Epithelial cell of prostate (primary cell): ENCODE data around the gene MOB3B.
"Not testable (repeated sequence)": the region's sequence is repeated elsewhere in the genome, so short reads cannot be mapped to it uniquely, and the experiment has no call there.

Source experiments
- DNase-seq: peaks from one replicate; pipeline ENCODE4 v3.0.0-alpha.2; 2011; ENCODE audit warnings: low read depth, low spot score
- H3K27ac ChIP-seq: fragments of 450-650 bp; 2 replicates; pipeline ENCODE4 v1.5.1; 2017; ENCODE audit warnings: mild to moderate bottlenecking

Gene MOB3B

DNA sequence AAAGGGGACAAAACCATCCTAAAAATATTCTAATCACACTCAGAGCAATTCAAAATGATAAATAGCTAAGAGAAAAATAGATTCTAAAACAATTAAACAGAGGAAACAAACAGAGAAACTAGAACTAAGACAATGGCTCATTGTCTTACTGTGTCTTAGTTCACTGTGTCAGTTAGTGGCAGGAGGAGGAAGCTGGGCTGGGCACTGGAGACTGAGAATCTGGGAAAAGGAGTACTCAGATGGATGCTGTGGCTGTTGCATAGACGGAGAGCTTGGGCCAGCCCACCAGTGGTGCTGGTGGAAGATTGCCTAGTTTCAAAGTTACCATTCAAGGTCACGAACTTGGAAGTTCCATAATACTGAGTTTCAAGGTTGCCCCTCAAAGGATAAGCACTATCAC lies 100.2 kb downstream of the MOB3B start:
- DNase-seq = no peak
- H3K27ac ChIP-seq = no peak overlapping the region

DNA sequence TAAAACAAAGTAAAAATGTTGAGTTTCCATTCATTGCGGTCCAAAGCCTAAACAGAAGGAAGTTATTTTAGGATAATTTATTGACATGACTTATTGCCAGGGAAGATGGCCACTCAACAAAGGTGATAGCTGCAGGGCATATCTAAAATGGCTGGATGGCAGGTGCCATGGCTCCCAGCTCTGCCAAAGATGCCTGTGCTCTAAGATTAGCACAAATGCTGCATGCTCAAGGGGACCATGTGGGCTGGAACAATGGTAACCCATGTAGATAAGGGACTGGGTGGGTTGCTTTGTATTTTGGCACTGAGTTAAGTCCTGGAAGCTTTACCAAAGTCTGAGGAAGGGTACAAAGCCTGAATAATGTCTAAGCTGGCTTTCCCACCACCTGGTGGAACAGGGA lies 101.1 kb downstream of the MOB3B start:
- no peak for DNase-seq
- peak overlapping the region; percentile 81 for H3K27ac ChIP-seq

- DNase-seq = peak; percentile 75
- peak overlapping the region; percentile 81 for H3K27ac ChIP-seq
Observed at GRCh38 chr9:27427272-27427643, 102.4 kb downstream of the MOB3B start.

DNA sequence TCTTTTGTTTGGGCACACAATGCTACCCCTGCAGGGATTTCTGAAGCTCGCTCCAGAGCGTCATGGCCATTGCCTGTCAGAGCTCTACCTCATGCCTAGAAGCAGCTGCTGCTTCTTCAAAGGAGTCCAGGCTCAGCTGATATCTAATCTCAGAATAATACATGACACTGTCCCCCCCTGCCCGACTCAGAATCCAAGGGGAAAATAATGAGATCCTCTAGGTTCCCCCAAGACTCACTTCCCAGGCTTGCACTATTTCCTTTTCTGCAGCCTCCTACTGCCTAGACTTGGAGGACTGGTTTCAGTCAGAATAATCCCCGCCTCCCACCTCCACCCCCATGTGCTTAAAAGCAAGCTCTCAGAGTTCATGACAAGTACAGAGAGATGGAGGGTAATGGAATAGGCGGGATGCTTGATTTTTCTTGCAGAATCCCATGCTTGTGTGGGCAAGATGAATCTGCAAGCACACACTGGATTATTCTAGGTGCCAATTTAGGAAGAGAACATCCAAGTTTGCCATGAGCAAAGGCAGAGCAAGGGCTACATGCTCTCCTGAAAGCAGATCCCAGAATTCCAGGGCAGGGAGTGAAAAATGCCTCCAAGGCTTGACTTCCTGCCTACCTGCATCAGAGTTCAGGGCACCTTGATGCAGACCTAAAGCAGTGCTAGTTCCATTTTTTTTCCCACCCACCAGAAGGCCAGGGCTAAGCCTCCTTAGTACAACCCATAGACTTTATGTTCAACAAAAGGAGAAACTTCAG lies 102.9 kb downstream of the MOB3B start:
- DNase-seq = no peak
- peak overlapping the region; percentile 81 for H3K27ac ChIP-seq

DNA sequence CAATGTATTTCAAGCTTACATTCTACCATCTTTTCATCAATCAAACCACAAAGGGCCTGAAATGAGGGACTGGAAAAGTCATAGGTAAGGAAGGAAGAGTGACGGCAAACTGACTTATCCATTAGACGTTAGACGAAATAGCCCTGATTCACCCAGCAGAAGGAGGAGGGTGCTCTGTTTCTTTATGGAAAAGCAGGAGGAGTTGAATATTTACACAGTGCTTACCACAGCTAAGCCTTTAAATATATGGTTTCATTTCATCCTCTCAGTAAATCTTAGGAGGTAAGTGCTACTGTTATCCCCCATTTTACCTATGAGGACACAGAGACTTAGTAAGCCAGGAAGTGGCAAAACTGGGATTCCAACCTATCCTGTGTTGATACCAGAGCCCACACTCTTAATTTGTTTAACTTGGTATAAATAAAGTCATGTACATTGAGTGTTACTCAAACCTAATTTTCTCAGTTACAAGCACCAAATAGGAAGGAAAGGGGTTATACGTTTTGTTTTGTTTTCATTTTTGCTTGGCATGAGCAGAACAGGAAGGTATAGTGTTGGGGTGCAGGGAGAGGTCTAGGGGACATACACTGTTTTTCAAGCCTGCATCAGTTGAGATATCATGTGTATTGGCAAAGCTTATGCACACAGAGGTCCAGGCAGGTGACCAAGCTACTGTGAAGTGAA lies 103.6 kb downstream of the MOB3B start:
- H3K27ac ChIP-seq = peak overlapping the region; percentile 81
- no peak for DNase-seq

DNA sequence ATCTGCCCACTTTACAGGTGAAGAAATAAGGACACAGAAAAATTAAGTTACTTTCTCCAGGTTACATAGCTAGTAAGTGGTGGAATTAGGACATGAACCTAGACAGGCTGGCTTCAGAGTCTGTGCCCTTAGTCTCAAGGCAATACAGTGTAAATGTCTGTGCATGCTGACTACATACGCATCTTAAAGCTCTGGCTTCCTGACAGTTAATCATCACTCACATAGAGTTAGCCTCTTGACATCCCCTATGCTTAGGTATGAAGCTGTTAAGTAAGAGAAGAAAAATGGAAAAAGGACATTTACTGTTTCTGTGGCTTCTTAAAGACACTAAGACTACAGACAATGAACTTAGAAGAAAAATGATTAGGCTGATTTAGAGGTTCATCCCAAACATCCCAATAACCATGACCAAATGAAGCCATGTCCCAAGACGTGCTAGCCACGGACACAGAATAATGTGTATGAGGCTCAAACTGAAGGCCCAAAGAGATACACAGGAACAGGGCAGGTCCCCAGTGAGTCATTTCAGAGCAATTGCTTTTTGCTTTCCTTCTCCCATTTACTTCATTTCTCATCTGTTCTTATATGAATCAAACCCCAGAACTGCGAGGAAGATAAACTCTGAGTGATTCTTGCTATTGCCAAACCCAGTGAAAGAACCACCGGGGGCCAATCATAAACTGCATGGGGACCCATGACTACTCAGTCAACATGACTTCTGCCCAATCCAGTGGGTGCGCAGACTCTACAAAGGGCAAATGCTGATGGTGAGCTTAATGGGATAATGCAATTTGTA lies 105.5 kb downstream of the MOB3B start:
- DNase-seq = no peak
- H3K27ac ChIP-seq = peak overlapping the region; percentile 81

- no peak for DNase-seq
- peak overlapping the region; percentile 81 for H3K27ac ChIP-seq
Observed at GRCh38 chr9:27422279-27422834, 107.3 kb downstream of the MOB3B start.

DNA sequence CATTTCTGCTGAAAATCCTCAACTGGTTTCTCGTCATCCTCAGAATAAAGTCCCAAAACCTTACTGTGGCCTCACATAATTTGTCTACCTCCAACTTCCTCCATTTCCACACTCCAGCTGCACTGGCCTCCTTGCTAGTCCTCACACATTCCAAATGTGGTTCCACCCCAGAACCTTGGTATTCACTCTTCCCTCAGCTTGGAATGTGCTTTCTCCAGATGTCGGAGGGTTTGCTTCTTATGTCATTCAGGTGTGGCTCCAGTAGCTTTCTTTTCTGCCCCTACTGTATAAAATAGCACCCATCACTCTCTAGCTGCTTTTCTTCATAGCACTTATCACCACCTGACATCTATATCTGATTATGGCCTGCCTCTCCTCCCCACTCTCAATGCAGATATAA lies 108.0 kb downstream of the MOB3B start:
- H3K27ac ChIP-seq = peak overlapping the region; percentile 81
- no peak for DNase-seq

GRCh38 chr9:27419558-27419957 lies 110.1 kb downstream of the MOB3B start:
- not testable (repeated sequence) for DNase-seq, H3K27ac ChIP-seq

DNA sequence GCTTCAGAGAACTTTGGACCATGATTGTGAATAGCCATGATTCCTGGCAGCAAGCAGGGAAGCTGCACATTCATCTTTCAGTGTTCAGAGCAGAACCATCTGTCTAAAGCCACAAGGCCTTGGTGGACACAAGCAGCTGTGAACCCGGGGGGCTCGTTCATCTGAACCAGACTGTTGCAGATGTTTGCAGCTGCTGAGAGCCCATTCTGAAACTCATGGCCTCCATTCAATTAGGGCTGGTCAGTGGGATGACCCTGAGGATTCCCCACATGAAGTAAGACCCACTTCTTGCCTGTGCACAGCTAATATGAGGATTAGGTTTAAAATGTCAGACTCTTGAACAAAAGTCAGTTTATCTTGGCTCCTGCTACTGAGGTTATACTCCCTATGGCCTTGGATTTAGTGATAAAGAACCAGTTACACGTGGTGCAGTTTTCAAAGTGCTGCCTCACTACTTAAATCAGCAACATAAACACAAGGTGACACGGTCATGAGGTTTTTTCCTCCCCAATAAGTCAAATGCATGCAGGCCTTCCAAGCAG lies 115.3 kb downstream of the MOB3B start:
- no peak overlapping the region for H3K27ac ChIP-seq
- no peak for DNase-seq

DNA sequence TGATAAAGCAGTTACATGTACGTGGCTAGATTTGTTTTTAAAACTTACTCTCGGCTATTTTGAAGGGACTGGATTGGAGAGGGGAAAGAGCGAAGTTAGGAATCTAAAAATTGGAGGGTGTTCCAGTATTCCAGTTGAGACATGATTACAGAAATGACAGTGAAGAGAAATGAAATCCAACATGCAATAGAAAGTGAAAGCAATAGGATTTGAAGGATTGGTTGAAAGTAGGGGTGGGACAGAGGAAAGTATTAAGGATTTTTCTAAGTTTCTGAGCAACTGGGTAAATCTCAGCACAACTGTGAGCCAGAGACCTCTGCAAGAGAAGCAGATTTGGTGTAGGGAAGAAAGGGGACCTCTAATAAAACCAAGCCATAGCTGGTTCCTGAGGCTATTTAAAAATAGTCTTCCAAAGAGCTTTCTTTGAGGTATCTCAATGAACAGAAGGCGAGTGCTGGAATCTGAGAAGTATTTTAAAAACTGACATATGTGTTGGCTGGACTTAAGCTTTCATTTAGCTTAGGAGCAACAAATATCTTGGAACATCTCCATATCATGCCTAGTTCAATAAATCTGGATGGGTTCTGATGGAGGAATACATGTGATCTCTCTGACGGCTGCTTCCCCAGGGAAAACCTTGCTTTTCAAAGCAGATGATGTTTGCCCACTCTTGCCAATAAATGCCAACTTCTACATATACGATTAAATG lies 115.9 kb downstream of the MOB3B start:
- DNase-seq = no peak
- H3K27ac ChIP-seq = no peak overlapping the region

- H3K27ac ChIP-seq = no peak overlapping the region
- no peak for DNase-seq
Observed at GRCh38 chr9:27412963-27413362, 116.7 kb downstream of the MOB3B start.

DNA sequence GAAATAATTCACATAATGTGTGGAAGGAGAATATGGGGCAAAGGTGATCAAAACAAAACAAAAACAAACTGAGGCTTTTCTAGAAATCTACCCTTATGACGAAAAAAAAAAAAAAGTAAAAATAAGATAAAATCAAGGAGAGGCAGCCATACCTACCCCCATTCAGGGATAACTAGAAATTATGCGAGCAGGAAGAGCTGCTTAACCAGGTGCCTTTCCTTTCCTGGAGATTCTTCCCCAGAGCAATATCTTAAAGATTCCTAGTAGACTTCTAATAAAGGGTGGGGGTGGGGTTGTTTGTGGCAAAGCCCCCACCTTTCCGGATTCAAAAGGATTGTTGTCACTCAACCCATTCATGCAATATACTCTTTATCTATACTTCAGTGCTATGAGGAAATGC lies 117.5 kb downstream of the MOB3B start:
- DNase-seq = no peak
- H3K27ac ChIP-seq = no peak overlapping the region

DNA sequence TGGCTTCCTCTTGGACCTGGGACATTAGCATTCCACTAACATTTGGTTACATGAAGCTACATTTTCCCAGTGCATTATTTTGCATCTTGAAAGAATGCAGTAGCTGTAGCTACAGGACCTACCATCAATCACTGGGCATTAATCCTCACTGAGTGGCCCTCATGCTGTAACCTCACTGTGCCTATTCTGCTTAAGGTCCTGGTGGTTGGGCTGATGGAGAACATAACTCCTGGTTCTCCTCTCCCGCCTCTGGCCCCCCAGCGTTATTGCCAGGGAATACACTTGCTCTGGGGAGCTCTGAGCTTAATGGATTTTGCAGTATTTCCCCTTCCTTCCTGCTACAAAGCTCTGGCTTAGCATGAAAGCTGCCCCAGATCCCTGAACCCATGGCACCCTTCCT lies 121.1 kb downstream of the MOB3B start:
- H3K27ac ChIP-seq = peak overlapping the region; percentile 22
- no peak for DNase-seq

- peak overlapping the region; percentile 22 for H3K27ac ChIP-seq
- no peak for DNase-seq
Observed at GRCh38 chr9:27408001-27408400, 121.6 kb downstream of the MOB3B start.

- peak overlapping the region; percentile 22 for H3K27ac ChIP-seq
- no peak for DNase-seq
Observed at GRCh38 chr9:27407491-27407890, 122.1 kb downstream of the MOB3B start.

GRCh38 chr9:27404661-27405060 lies 125.0 kb downstream of the MOB3B start:
- DNase-seq = no peak
- H3K27ac ChIP-seq = no peak overlapping the region

GRCh38 chr9:27402626-27403025 lies 127.0 kb downstream of the MOB3B start:
- no peak for DNase-seq
- no peak overlapping the region for H3K27ac ChIP-seq

DNA sequence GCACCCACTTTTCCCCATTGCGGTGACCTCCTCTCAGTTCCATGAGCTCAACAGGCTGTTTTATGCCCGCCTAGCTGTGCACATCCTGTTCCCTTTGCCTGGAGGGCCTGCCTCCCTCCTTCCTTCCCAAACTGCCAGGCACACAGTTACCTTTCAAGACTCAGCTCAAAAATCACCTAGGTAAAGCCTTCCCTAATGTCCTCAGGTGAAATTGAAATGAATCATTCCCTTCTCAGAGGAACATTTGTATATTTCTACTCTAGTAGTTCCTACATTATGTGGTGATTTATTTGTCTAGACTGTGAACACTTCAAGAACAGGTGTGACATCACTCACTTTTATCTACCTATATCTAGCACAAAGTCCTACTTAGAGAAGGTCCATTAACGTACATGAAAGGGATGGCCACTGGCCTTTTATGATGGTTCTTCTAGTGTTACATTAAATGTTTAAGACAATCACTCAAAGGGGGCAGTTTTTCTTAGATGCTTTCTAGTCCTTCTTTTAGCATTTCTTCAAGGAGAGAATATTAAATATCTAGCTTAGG lies 129.2 kb downstream of the MOB3B start:
- no peak for DNase-seq
- no peak overlapping the region for H3K27ac ChIP-seq
